Activated CD4-positive, alpha-beta memory T cell treated with anti-CD3 and anti-CD28 coated beads, Interleukin-2, amount 10 ng/mL, durations not matched to agents 7 days and 5 days (primary cell): ENCODE results near the gene HMX1. TPM values are rescaled to one million over a fixed set of nuclear protein-coding genes. Genes with fewer than 3 reads are reported as not detected.

Source experiments
- CTCF ChIA-PET: fragments of 350-600 bp; sonication (Branson Sonifier 250); formaldehyde crosslinking; loops from one replicate; lab custom pipeline; 2021; ENCODE audit warnings: antibody characterized with exemption, inconsistent platforms; lab: Charles Lee
- POLR2A ChIA-PET: fragments of 350-600 bp; sonication (Branson Sonifier 250); formaldehyde crosslinking; loops from one replicate; lab custom pipeline; 2021; ENCODE audit warnings: antibody characterized with exemption; lab: Charles Lee
- DNase-seq: peaks from one replicate; pipeline ENCODE4 v3.0.0-alpha.2; 2020
- H3K27ac Mint-ChIP-seq: one replicate; pipeline ENCODE4 v1.8.0; 2021; ENCODE audit warnings: mild to moderate bottlenecking, mixed read lengths
- H3K27me3 Mint-ChIP-seq: one replicate; pipeline ENCODE4 v1.8.0; 2021; ENCODE audit warnings: mixed read lengths
- H3K36me3 Mint-ChIP-seq: one replicate; pipeline ENCODE4 v1.8.0; 2021; ENCODE audit warnings: low read depth, mixed read lengths
- H3K4me1 Mint-ChIP-seq: one replicate; pipeline ENCODE4 v1.8.0; 2021; ENCODE audit warnings: mixed read lengths
- H3K4me3 Mint-ChIP-seq: one replicate; pipeline ENCODE4 v1.8.0; 2021; ENCODE audit warnings: mild to moderate bottlenecking, mixed read lengths
- H3K9me3 Mint-ChIP-seq: one replicate; pipeline ENCODE4 v1.8.0; 2021; ENCODE audit warnings: mixed read lengths
- total RNA-seq, 2 experiments: library from RNA; stranded (reverse); gene quantifications; one replicate each; pipeline ENCODE4 v1.2.3, GENCODE V29; 2021

Gene HMX1
- total RNA-seq, 2 experiments from 2014 or later = not detected

- Mint-ChIP-seq H3K27me3 (peaks cover 6% of the 10 kb centered on the region), H3K27ac (no peak overlapping the region), H3K9me3 (no peaks in the 10 kb centered on the region), H3K4me3 (no peak overlapping the region), H3K4me1 (no peaks in the 10 kb centered on the region), H3K36me3 (no peaks in the 10 kb centered on the region)
- ChIA-PET CTCF (no interaction called here), POLR2A (no interaction called here)
- no peak for DNase-seq
Observed at GRCh38 chr4:8849266-8850073, 22.2 kb downstream of the HMX1 start.

DNA sequence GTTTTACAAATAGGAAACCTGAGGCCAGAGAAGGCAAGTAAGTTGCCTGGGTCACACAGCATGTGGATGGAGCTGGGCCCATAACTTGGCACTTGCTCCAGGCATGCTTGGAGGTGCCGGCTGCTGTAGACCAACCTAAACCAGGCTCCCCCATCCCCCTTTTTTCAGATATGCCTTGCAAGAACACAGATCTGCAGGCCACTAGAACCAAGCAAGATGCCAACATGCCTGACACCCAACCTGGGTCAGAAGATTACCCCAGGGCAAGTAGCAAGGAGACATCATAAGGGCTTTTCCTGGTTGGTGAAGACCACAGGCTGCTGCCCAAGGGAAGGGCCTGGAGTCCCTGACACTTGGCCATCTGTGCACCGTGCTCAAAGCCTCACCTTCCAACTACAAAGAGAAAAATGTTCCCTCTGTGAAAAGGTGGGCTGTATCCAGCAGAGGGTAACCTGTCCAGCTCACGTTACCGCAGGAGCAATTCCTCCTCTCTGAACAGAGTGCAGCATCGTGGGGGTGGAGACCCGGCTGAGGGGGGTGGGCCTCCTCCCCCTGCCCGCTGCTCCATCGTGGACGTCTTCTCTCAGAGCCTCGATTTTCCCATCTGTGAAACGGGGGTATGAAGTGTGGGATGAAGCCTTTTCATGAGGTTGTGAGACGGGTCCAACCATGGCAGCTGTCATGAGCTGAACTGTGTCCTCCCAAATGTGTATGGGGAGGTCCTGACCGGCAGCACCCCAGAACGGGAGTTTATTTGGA lies 23.0 kb downstream of the HMX1 start:
- H3K27ac Mint-ChIP-seq = no peak overlapping the region
- peaks cover 2% of the 10 kb centered on the region for H3K27me3 Mint-ChIP-seq
- H3K4me3 Mint-ChIP-seq = no peak overlapping the region
- no peak for DNase-seq
- ChIA-PET CTCF (no interaction called here), POLR2A (no interaction called here)
- H3K4me1 Mint-ChIP-seq = no peaks in the 10 kb centered on the region
- H3K36me3 Mint-ChIP-seq = no peaks in the 10 kb centered on the region
- no peaks in the 10 kb centered on the region for H3K9me3 Mint-ChIP-seq

- no peaks in the 10 kb centered on the region for H3K36me3 Mint-ChIP-seq
- CTCF ChIA-PET = no interaction called here
- POLR2A ChIA-PET = no interaction called here
Observed at GRCh38 chr4:8847764-8848163, 23.9 kb downstream of the HMX1 start.

GRCh38 chr4:8847331-8847730 lies 24.3 kb downstream of the HMX1 start:
- no peak for DNase-seq
- no peak overlapping the region for H3K27ac Mint-ChIP-seq
- H3K36me3 Mint-ChIP-seq = no peaks in the 10 kb centered on the region
- H3K27me3 Mint-ChIP-seq = no peaks in the 10 kb centered on the region
- no peaks in the 10 kb centered on the region for H3K4me1 Mint-ChIP-seq
- peaks cover 2% of the 10 kb centered on the region for H3K9me3 Mint-ChIP-seq
- ChIA-PET POLR2A (no interaction called here), CTCF (no interaction called here)
- H3K4me3 Mint-ChIP-seq = no peak overlapping the region

More at GRCh38 chr4:8847764-8848163, 23.9 kb downstream of the HMX1 start:
- Mint-ChIP-seq H3K27me3 (no peaks in the 10 kb centered on the region), H3K4me3 (no peak overlapping the region), H3K4me1 (no peaks in the 10 kb centered on the region), H3K27ac (no peak overlapping the region), H3K9me3 (peaks cover 2% of the 10 kb centered on the region)
- DNase-seq = no peak

DNA sequence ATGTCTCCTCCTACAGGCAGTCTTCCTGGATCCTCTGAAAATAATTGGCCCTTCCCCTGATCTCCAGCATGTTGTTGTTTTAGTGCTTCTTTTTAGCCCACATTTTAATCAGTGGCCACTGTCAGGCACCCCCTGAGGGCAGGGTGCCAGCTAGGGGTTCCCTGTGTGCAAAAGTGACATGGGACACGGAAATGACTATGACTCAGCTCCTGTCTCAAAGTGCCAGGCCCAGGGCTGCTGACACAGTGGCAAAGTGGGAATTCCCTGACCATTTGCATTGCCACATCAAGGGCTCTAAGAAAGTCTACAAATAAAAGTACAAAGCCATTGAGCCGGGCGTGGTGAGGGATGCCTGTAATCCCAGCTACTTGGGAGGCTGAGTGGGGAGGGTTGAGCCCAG lies 24.8 kb downstream of the HMX1 start:
- ChIA-PET CTCF (no interaction called here), POLR2A (no interaction called here)
- H3K36me3 Mint-ChIP-seq = no peaks in the 10 kb centered on the region
- H3K4me3 Mint-ChIP-seq = no peak overlapping the region
- H3K9me3 Mint-ChIP-seq = peaks cover 2% of the 10 kb centered on the region
- no peak for DNase-seq
- no peaks in the 10 kb centered on the region for H3K27me3 Mint-ChIP-seq
- no peak overlapping the region for H3K27ac Mint-ChIP-seq
- no peaks in the 10 kb centered on the region for H3K4me1 Mint-ChIP-seq

GRCh38 chr4:8846046-8846720 lies 25.5 kb downstream of the HMX1 start:
- Mint-ChIP-seq H3K27me3 (no peaks in the 10 kb centered on the region), H3K4me3 (no peak overlapping the region), H3K9me3 (peaks cover 2% of the 10 kb centered on the region), H3K36me3 (no peaks in the 10 kb centered on the region), H3K4me1 (no peaks in the 10 kb centered on the region), H3K27ac (no peak overlapping the region)
- POLR2A ChIA-PET = no interaction called here
- CTCF ChIA-PET = no interaction called here
- no peak for DNase-seq

DNA sequence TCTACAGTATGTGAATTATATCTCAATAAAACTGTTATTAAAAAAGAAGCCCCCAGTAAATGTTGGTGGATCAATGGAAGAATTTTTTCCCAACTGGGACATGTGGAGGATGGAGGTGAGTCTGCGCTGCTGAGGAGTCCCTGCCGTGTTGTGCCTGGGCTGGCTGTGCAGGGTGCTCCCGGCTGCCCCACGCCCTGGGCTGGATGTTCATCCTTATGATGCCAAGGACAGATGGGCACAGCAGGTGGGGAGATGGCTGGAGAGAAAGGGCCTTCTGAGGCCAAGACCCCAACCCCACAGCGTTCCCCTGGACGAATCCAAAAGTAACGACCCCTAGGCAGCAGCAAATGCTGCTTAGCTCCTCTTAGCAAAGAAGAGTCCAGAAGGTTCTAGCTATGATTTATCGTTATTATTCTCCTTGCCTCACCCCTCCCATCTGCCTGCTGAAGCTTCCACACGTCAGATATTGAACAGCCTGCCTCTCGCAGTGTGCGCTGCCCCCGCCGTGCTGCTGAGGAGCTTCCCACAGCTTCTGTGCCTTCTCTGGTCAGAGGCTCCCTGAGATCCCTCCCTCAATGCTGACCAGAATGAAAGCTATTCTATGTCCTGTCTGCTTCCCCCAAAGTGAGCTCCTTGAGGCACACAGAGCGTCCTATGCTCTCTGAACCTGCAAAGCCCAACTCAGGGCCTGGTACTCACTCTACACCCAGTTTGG lies 26.5 kb downstream of the HMX1 start:
- Mint-ChIP-seq H3K27ac (no peak overlapping the region), H3K27me3 (no peaks in the 10 kb centered on the region), H3K9me3 (peaks cover 2% of the 10 kb centered on the region), H3K4me3 (no peak overlapping the region), H3K36me3 (no peaks in the 10 kb centered on the region), H3K4me1 (no peaks in the 10 kb centered on the region)
- no peak for DNase-seq
- ChIA-PET CTCF (no interaction called here), POLR2A (no interaction called here)

DNA sequence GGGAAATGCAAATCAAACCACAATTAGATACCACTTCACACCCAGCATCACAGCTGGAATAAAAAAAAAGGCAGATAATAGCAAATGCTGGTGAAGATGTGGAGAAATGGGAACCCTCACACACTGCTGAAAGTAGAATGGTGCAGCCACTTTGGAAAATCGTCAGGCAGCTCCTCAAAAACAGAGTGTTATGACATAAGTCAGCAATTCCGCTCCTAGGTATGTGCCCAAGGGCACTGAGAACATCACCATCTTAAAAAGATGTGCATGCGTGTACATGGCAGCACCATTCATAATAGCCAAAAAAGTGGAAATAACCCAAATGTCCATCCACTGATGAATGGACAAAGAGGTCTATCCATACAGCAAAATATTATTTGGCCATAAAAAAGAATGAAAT lies 28.0 kb downstream of the HMX1 start:
- DNase-seq = no peak
- H3K4me3 Mint-ChIP-seq = no peak overlapping the region
- H3K36me3 Mint-ChIP-seq = no peaks in the 10 kb centered on the region
- ChIA-PET CTCF (no interaction called here), POLR2A (no interaction called here)
- H3K9me3 Mint-ChIP-seq = peaks cover 2% of the 10 kb centered on the region
- H3K27ac Mint-ChIP-seq = no peak overlapping the region
- H3K27me3 Mint-ChIP-seq = no peaks in the 10 kb centered on the region
- H3K4me1 Mint-ChIP-seq = no peaks in the 10 kb centered on the region

- H3K27me3 Mint-ChIP-seq = no peaks in the 10 kb centered on the region
- no peak overlapping the region for H3K4me3 Mint-ChIP-seq
- ChIA-PET POLR2A (no interaction called here), CTCF (no interaction called here)
- H3K4me1 Mint-ChIP-seq = no peaks in the 10 kb centered on the region
- no peaks in the 10 kb centered on the region for H3K36me3 Mint-ChIP-seq
- no peak overlapping the region for H3K27ac Mint-ChIP-seq
- H3K9me3 Mint-ChIP-seq = peaks cover 2% of the 10 kb centered on the region
- DNase-seq = no peak
Observed at GRCh38 chr4:8842614-8843013, 29.0 kb downstream of the HMX1 start.

DNA sequence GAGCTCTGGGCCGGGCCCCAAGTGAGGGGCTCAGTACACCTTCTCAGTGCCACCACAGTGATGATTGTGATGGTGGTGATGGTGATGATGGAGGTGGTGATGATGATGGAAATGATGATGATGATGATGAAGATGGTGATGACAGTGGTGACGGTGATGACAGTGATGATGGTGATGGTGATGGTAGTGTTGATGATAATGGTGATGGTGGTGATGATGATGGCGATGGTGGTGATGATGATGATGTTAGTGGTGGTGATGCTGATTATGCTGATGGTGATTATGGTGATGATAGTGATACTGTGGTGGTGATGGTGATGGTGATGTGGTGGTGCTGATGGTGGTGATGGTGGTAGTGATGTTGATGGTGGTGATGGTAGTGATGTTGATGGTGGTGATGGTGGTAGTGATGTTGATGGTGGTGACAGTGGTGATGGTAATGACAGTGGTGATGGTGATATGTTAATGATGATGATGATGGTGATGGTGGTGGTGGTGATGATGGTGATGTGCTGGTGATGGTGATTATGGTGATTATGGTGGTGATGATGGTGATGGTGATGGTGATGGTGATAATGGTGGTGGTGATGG lies 29.9 kb downstream of the HMX1 start:
- Mint-ChIP-seq H3K4me1 (no peaks in the 10 kb centered on the region), H3K36me3 (no peaks in the 10 kb centered on the region), H3K4me3 (no peak overlapping the region), H3K9me3 (peaks cover 2% of the 10 kb centered on the region), H3K27me3 (no peaks in the 10 kb centered on the region), H3K27ac (no peak overlapping the region)
- POLR2A ChIA-PET = no interaction called here
- CTCF ChIA-PET = no interaction called here
- no peak for DNase-seq

DNA sequence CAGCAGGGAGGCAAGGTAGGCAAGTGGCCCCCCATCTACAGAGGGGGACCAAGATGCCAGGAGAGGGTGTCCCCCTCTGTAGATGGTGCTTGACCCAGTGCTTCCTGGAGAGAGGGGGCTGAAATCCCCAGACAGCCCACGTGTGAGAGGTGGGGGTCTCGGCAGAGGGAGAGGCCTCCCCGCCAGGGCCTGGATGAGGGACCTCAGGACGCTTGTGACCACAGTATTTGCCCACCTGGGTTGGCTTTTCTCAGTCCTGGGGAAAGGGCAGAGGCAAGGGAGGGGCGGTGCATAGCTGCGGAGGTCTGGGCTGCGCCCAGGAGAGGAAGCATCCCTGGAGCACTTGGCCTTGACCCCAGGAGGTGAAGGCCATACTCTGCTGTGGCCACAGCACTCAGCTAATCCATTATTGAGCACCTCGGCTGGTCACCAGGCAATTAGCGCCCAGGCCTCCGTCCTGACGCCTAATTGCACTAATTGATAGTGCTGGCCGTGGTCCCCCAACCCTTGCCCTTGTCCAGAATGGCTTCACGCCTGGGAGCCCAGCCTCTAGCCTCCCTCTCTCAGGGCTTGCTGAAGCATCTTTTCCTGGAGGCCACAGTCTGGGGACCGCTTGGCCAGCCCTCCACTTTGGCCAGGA lies 30.7 kb downstream of the HMX1 start:
- DNase-seq = no peak
- ChIA-PET POLR2A (no interaction called here), CTCF (no interaction called here)
- Mint-ChIP-seq H3K4me1 (no peaks in the 10 kb centered on the region), H3K36me3 (no peaks in the 10 kb centered on the region), H3K4me3 (no peak overlapping the region), H3K9me3 (peaks cover 2% of the 10 kb centered on the region), H3K27ac (no peak overlapping the region), H3K27me3 (no peaks in the 10 kb centered on the region)

DNA sequence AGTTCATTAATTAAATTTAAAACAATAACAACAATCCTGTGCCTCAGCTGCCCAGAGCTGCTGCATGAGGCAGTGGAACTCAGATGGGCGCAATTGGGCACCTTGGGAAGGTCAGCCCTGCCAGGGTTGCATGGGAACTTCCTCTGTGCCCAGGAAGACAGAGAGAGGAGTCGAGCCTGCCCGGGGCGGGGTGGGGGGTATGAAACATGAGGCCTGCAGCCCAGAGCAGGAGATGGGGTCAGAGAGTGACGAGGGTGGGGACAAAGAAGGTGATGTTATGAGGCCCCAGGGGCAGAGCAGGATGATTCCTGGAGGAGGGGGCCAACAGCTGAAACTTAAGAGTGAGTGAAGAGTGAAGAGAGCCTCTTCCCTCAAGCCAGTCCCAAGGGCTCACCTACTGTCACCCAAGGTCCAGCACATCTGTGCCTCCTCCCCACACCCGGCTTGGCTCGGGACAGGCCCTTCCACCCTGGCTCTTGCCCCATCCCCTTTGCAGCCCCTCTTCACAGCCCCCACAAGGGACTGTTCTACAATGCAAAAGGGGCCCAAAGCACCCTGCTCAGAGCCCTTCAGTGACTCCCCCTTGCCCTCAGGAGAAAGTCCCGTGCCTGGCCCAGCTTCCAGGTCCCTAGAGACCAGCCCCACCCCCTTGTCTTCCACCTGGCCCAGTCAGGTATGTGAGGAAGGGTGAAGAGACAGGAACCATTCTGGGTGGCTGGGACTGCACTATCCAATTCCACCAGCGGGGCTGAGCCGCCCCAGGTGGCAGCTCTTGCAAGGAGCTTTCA lies 31.4 kb downstream of the HMX1 start:
- H3K27ac Mint-ChIP-seq = no peak overlapping the region
- H3K27me3 Mint-ChIP-seq = no peaks in the 10 kb centered on the region
- H3K36me3 Mint-ChIP-seq = no peaks in the 10 kb centered on the region
- peaks cover 2% of the 10 kb centered on the region for H3K9me3 Mint-ChIP-seq
- CTCF ChIA-PET = no interaction called here
- no peak overlapping the region for H3K4me3 Mint-ChIP-seq
- no peak for DNase-seq
- H3K4me1 Mint-ChIP-seq = no peaks in the 10 kb centered on the region
- POLR2A ChIA-PET = no interaction called here
